ACHN (cell line): ENCODE results near the gene MED28.
"Not testable (repeated sequence)": the region's sequence is repeated elsewhere in the genome, so short reads cannot be mapped to it uniquely, and the experiment has no call there.

Experiments
- DNase-seq: peaks from one replicate; pipeline ENCODE4 v3.0.0-alpha.2; 2015
- in situ Hi-C: cut with HindIII; loops from 2 replicates; pipeline ENCODE4 v1.10.0; 2017; ENCODE audit warnings: low sequenced_read_pairs, low pct_ligation_motif_present, low pct_unique_long_range_greater_than_20kb

Gene MED28

GRCh38 chr4:17654701-17655100 lies 40.3 kb downstream of the MED28 start:
- no peak for DNase-seq
- in situ Hi-C loops: no loop called here

DNA sequence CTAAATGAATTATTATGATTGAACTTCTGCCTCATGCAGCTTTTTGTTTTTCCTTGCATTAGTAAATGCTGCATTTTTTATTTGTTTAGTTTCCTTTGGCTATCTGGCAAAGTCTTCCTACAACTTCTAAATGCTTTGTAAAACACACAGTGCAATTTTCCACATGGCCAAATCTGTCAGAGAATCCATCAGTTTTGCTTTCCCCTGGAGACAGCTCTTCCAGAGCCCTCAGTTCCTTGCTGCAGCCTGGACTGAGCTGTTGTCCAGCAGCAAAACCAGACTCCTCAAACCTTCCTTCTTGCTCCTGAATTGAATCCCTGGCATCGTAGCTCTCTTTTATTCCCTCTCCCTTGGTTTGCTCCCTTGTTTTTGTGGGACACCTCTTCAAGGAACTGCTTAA lies 42.6 kb downstream of the MED28 start:
- in situ Hi-C loops: no loop called here
- no peak for DNase-seq

- DNase-seq: no peak
- in situ Hi-C loops: no loop called here
Measured at GRCh38 chr4:17657849-17658248, 43.4 kb downstream of the MED28 start.

GRCh38 chr4:17659196-17659595 lies 44.8 kb downstream of the MED28 start:
- in situ Hi-C loops, DNase-seq: not testable (repeated sequence)

GRCh38 chr4:17662694-17663093 lies 48.3 kb downstream of the MED28 start:
- no peak for DNase-seq
- in situ Hi-C loops: no loop called here

GRCh38 chr4:17664755-17665154 lies 50.3 kb downstream of the MED28 start:
- DNase-seq: no peak
- in situ Hi-C loops: no loop called here

DNA sequence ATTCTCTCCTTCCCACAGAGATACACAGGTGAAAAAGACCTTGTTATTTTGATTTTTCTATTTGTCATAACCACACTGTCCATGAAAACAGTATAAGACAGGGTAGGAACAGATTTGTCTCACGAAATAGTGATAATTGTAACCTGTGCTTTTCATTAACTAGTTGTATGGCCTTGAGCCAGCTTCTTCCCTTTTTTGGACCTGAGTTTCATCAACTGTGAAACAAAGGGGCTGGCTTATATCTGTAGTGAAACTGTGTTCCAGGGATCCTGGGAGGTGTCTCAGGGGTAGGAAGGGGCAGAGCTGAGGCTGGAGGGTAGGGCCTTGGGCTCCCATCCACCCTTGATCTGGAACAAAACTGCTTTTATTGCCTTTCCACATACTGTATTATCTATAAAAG lies 50.9 kb downstream of the MED28 start:
- in situ Hi-C loops: no loop called here
- DNase-seq: no peak

- in situ Hi-C loops: no loop called here
- DNase-seq: no peak
Measured at GRCh38 chr4:17665852-17666251, 51.4 kb downstream of the MED28 start.

DNA sequence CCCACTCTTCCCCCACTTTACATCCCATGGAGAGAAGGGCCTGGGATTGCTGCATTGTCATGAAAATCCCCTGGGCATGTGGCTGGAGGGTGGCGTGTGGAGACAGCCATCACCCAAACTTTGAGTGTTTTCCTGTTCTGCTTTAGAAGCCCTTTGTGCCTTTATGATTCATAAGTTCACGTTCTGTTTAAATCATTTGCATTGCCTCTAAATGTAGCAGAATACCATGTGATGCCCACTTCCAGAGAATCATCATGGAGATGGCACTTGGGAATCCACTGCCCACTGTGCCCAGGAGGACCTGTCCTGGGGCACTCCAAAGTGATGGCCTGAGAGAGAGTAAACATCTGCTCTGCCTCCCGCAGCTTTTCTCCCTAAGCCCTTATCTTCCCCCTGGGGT lies 52.8 kb downstream of the MED28 start:
- DNase-seq: no peak
- in situ Hi-C loops: no loop called here

GRCh38 chr4:17667653-17668201 lies 53.3 kb downstream of the MED28 start:
- in situ Hi-C loops: no loop called here
- no peak for DNase-seq

DNA sequence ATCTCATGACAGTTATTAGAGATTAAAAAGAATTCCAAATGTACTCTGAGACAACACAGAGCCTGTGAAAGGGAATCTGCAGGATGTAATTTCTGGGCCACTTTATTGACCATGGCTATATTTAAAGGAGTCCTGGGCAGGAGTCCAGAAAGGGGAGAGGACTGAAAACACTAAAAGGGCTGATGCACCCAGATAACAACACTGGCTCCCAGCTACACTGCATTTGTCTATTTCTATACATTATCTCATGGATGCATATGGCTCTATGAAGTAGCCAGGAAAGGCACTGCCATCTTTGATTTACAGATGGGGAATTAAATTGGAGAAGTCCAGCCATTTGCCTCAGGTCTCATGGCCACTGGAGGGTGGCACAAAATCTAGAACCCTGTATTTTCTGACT lies 56.0 kb downstream of the MED28 start:
- no peak for DNase-seq
- in situ Hi-C loops: no loop called here

DNA sequence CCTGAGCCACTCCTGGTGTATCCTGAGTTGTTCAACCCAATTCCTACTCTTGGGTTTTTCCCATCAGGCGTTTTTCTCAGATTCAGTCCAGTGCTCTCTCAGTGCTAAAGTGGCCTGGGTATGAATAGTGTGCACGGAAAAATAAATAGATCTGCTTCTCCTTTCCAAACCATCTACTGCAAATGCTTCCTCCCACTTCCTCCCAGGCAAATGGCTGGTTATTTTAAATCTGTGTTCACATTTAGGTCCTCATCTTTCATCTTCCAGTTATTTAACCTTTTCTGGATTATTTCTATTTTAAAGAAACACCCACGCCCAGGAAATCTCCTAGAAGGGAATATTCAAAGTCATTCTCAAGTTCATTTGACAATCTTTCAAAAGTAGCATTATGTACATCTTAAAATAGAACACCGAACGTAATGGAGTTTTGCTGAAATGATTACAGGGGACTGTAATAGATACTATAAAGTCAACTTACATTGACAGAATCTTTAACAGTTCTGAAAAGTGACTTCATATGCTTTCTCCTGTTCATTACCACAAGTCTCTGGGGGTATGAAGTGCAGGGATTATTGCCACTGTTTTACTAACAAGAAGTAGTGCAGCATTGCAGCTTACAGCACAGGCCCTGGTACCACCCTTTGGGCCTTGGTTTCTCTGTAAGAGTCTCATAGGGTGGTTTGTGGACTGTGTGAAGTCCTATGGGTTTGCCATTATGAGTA lies 66.3 kb downstream of the MED28 start:
- in situ Hi-C loops: no loop called here
- DNase-seq: no peak

GRCh38 chr4:17681281-17682221 lies 67.1 kb downstream of the MED28 start:
- in situ Hi-C loops: no loop called here

DNA sequence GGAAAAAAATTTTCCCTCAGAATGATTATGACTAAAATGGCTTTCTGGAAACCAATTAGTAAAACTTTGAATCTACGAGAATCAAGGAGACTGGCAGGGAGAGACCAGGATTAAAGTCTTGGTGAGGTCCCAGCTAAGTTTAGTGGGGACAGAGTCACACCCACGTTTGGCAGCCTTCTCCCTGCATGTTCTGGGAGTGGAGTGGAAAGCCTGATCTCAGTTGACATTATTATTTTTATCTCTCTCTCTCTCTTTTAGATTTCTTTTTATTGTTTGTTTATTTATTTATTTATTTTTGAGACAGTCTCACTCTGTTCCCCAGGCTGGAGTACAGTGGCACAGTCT lies 67.8 kb downstream of the MED28 start:
- in situ Hi-C loops: no loop called here
- DNase-seq: no peak

More at GRCh38 chr4:17681281-17682221, 67.1 kb downstream of the MED28 start:
- DNase-seq: no peak
